Measurements from ENCODE around the gene TADA1. TPM values are rescaled to one million over a fixed set of nuclear protein-coding genes. Genes with fewer than 3 reads are reported as not detected.

The TADA1 gene
- total RNA-seq, 1 experiment from 2014 or later = 16.6 TPM

GRCh38 chr1:166868639-166869038 lies 7.4 kb downstream of the TADA1 start:
- TF ChIP-seq TEAD4 (CRISPR knock-in tag; IDR thresholded peaks at IDR 0.05) = no peak
- no peak for TF ChIP-seq TP53 (CRISPR knock-in tag; IDR thresholded peaks at IDR 0.05)
- TF ChIP-seq FOXJ3 (CRISPR knock-in tag; IDR thresholded peaks at IDR 0.05; ENCODE audit: borderline replicate concordance) = no peak
- TF ChIP-seq IRF1 (CRISPR knock-in tag; IDR thresholded peaks at IDR 0.05) = no peak
- H3K27ac Mint-ChIP-seq = no peak overlapping the region
- ATAC-seq (no peak; the same call in 1 of the 2 replicates), DNase-seq (ENCODE audit: low spot score) (no peak)
- peaks cover 31% of the 10 kb centered on the region for H3K4me1 Mint-ChIP-seq
- H3K36me3 Mint-ChIP-seq = peaks cover 48% of the 10 kb centered on the region
- no peaks in the 10 kb centered on the region for H3K27me3 Mint-ChIP-seq (ENCODE audit: low read depth)
- no peak overlapping the region for H3K4me3 Mint-ChIP-seq
- ChIA-PET CTCF (no interaction called here), POLR2A (no interaction called here)
- 0 out of 2 replicates have a peak, but pooled peaks cover 3% of the 10 kb centered on the region for H3K9me3 Mint-ChIP-seq

GRCh38 chr1:166865926-166866325 lies 10.1 kb downstream of the TADA1 start:
- peaks cover 29% of the 10 kb centered on the region for H3K4me1 Mint-ChIP-seq
- H3K27ac Mint-ChIP-seq = no peak overlapping the region
- H3K27me3 Mint-ChIP-seq (ENCODE audit: low read depth) = no peaks in the 10 kb centered on the region
- H3K4me3 Mint-ChIP-seq = no peak overlapping the region
- ChIA-PET POLR2A (no interaction called here), CTCF (no interaction called here)
- peaks cover 67% of the 10 kb centered on the region for H3K36me3 Mint-ChIP-seq
- ATAC-seq (no peak), DNase-seq (ENCODE audit: low spot score) (no peak)
- H3K9me3 Mint-ChIP-seq = 0 out of 2 replicates have a peak, but pooled peaks cover 3% of the 10 kb centered on the region
- TF ChIP-seq ATF2 (CRISPR knock-in tag; IDR thresholded peaks at IDR 0.05; ENCODE audit: borderline replicate concordance, low read depth) (no peak), SMAD4 (CRISPR knock-in tag; IDR thresholded peaks at IDR 0.05) (no peak), NFYB (CRISPR knock-in tag; conservative IDR thresholded peaks at IDR 0.05; ENCODE audit: low read depth) (no peak), ZNF317 (CRISPR knock-in tag; IDR thresholded peaks at IDR 0.05; ENCODE audit: borderline replicate concordance, low read depth) (no peak), ZNF121 (CRISPR knock-in tag; IDR thresholded peaks at IDR 0.05) (no peak), ETV6 (CRISPR knock-in tag; IDR thresholded peaks at IDR 0.05) (no peak), GABPB1 (CRISPR knock-in tag; IDR thresholded peaks at IDR 0.05) (no peak), GTF2I (CRISPR knock-in tag; conservative IDR thresholded peaks at IDR 0.05) (no peak), ZNF532 (CRISPR knock-in tag; IDR thresholded peaks at IDR 0.05; ENCODE audit: borderline replicate concordance) (no peak), ZNF281 (CRISPR knock-in tag; IDR thresholded peaks at IDR 0.05) (no peak), ELF4 (CRISPR knock-in tag; IDR thresholded peaks at IDR 0.05; ENCODE audit: low read depth) (no peak), E2F5 (CRISPR knock-in tag; IDR thresholded peaks at IDR 0.05) (no peak), IRF2 (CRISPR knock-in tag; IDR thresholded peaks at IDR 0.05; ENCODE audit: borderline replicate concordance, low read depth) (no peak), SP1 (CRISPR knock-in tag; conservative IDR thresholded peaks at IDR 0.05) (no peak)
